GM21390 (cell line): ENCODE data around the gene PLA2G6.

Experiments
- ATAC-seq: cut with Tn5 transposase; IDR thresholded peaks from one replicate; pipeline ENCODE4 v1.9.1; 2021; ENCODE audit not compliant: unreplicated experiment

Gene PLA2G6, protein sequence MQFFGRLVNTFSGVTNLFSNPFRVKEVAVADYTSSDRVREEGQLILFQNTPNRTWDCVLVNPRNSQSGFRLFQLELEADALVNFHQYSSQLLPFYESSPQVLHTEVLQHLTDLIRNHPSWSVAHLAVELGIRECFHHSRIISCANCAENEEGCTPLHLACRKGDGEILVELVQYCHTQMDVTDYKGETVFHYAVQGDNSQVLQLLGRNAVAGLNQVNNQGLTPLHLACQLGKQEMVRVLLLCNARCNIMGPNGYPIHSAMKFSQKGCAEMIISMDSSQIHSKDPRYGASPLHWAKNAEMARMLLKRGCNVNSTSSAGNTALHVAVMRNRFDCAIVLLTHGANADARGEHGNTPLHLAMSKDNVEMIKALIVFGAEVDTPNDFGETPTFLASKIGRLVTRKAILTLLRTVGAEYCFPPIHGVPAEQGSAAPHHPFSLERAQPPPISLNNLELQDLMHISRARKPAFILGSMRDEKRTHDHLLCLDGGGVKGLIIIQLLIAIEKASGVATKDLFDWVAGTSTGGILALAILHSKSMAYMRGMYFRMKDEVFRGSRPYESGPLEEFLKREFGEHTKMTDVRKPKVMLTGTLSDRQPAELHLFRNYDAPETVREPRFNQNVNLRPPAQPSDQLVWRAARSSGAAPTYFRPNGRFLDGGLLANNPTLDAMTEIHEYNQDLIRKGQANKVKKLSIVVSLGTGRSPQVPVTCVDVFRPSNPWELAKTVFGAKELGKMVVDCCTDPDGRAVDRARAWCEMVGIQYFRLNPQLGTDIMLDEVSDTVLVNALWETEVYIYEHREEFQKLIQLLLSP

GRCh38 chr22:38181453-38182200 lies at the start of gene PLA2G6:
Gene PLA2G6, minus strand, starts transcription at chr22:38181830. Its CDS starts 12,404 bp downstream, at chr22:38169426.
- peak; percentile 73 for ATAC-seq

- ATAC-seq = no peak
Observed at GRCh38 chr22:38230916-38231315, 49.3 kb upstream of the PLA2G6 start.

DNA sequence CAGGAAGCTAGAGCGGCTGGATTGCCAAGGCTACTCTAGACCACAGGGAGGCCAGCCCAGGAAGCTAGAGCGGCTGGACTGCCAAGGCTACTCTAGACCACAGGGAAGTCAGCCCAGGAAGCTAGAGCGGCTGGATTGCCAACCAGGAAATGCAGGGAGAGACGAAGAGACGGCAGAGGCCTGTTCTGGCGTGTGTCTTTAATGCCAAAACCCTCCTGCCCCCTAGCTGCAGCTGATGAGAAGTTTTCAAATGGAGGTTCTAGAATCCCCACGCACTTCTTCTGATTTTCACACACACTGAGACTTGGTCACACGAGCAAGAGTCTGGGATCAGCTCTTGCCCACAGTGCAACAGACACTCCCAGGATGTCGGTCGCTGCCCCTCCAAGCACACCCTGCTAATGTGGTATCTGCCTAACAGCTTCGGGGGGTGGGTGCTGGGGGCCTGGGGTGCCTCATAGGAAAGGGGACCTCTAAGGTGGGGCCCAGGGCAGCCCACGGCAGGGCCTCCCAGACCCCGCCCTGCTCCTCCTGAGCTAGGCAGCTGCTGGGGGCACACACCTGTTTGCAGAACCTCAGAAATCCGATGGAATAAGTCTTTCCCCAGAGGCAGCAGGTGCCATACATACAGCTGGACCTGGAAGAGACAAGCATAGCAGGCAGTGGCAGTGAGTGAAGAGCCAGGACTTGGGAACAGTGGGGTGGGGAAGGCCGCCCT lies 48.6 kb upstream of the PLA2G6 start:
- ATAC-seq = no peak

DNA sequence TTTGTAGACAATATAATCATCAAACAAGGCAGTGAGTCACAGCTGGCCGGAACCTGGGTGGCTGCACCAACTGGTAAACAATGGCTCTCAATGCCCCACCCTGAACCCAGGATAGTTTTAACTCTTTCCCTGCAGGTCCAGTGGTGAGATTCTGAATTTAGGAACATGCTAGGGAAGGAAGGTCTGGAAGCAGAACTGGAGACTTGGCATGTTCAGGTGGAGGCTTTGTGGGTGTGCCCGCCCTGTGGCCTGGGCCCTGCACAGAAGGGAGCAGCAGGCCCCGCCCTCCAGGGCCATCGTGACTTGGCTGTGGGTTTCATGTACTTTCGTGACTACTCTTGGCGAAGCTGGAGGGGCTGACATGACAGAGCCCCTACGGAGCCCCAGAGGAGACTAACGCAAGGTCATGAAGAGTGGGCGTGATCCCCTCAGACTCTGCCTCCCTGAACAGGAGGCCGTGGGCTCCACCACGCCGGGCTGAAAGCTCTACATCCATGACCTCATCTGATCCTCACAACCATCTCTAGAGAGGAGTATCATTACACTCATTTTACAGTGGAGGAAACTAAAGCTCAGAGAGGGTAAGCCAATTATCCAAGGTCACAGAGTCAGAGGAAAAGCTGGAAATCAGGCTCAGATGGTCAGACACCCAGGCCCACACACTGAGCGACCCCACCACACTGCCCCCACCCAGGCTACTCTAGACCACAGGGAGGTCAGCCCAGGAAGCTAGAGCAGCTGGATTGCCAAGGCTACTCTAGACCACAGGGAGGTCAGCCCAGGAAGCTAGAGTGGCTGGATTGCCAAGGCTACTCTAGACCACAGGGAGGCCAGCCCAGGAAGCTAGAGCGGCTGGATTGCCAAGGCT lies 47.5 kb upstream of the PLA2G6 start:
- ATAC-seq = no peak

DNA sequence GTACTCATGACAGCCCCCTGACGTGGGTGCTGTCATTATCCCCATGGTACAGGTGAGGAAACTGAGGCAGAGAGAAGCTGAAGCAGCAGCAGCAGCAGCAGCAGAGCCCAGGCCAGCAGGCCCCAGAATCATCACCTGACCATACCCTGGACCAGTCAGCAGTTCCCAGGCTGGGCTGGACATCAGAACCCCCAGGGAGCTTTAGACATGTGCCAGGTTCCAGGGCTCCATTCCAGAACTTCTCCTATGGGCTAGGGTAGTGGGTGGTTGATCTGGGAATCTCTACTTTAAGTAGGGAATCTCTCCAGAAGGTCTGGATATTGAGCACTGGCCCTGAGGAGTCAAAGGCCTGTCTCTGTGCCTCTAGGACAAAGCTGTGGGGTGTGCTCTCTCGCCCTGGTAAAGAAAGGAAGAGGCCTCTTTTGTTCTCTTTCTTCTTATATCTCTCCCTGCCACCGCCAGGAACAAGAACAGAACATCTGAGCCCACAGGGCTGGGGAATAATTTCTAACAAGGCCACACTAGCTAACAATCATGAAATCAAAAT lies 46.8 kb upstream of the PLA2G6 start:
- no peak for ATAC-seq

GRCh38 chr22:38226853-38227649 lies 45.4 kb upstream of the PLA2G6 start:
- no peak for ATAC-seq

DNA sequence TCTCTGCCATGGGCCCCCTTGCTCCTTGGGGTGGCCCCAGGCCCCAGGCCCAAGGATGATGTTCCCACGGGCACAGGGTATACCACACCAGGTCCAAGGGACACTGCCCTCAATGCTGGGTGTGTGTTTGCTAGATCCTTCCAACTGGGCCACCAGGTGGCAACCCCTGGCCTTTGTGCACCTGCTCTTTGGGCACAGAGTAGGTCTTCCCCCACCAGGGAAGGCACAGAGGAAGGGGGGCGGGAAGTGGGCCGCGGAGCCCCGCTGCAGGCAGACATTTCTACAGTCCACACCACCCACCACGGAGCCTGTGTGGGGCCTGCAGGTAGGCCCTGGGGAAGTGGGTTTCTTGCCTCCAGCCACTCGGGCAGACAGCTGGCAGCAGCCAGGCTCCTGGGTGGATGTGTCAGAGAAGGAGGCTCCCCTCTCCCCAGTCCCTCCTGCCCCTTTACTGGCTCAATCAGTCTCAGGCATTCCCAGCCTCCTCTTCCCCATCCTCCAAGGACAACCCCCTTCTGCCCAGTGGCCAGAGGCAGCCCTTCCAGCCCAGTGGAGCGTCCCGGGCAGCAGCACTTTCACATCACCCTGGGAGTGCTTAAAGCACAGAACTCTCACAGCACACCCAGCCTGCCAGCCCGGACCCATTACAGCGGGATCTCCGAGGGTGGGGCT lies 41.8 kb upstream of the PLA2G6 start:
- ATAC-seq = no peak

DNA sequence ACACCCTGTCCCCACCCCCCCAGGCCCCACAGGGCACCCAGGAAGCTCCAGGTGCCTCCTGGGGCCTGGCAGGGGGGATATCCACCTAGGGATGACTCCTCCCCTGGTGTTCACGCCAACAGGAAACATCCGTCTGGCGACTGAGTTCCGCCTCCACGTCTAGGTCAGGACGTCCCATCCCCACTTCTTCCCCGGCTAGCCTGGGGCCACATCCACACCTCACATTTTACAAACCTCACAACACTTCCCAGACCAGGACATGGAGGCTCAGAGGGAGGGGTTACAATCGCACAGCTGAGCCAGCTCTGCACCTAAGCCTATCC lies 41.1 kb upstream of the PLA2G6 start:
- ATAC-seq = no peak

DNA sequence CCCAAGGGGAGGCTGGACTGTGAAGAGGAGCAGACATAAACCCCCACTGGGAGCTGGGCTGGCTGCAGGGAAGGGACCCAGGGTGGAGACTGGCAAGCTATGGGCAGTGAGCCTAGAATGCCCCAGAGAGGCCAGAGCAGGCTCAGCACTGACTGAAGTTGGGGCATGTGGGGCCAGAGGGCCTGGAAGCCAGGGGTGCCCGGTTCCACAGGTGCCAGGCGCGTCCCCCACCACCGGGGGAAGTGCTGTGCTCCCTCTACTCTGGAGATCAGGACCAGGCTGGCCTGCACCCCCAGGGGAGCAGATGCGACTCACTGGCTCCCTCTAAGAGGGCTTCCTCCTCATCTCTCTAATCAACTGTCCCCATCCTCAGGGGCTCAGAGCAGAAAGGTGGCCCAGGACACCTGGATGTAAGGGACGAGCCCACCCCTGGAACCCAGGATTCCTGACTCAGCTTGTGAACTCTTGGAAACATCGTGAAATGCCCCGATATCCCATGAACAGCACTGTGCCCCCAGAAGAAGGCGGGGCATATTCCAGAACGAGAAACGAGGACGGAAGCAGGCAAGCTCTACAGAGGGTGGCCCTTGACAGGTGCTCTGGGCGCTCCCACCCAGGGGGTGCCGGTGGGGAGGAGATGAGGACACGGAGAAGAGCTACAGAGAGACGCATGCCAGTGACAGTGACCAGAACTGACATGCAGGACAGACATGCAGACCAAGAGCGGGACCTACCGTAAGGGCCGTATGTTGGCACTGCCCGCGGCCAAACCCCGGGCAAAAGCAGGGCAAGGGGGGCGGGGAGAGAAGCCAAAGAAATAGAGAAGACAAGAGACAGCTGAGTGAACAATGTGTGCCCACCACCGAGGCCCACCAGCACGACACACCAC lies 40.5 kb upstream of the PLA2G6 start:
- ATAC-seq = no peak

GRCh38 chr22:38221407-38221806 lies 39.8 kb upstream of the PLA2G6 start:
- no peak for ATAC-seq

DNA sequence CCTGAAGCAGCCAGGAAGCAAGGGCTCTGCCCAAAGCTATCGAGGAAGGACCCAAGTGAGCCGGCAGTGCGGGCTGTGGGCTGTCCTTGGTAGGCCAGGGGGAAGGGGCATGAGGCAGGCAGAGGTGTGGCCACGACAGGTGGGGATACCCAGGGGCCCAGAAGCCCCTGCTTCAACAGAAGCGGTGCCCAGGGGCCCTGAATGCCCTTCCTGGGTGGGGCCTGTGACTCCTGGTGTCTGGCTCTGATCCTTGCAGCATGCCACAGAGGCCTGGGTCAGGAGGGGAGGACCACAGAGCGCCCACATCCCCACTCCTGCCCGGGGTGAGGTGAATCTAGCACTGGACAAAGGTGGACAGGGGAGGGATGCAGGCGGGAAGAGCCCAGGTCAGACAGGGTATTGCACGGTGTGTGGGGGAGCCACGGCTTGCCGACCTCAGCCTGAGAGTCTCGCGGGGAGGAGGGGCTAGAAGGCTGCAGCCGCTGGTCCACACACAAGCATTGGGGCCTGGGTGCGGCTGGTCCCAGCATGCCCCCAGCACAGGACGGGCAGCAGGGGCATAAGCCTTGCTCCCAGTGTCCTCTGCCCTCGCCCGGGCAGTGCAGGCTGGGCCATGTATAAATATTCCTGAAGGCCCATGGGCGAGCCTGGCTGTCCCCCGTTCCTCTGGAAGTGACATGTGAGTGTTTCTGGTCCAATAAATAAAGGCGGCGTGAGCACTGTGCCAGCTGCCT lies 39.2 kb upstream of the PLA2G6 start:
- ATAC-seq = no peak

DNA sequence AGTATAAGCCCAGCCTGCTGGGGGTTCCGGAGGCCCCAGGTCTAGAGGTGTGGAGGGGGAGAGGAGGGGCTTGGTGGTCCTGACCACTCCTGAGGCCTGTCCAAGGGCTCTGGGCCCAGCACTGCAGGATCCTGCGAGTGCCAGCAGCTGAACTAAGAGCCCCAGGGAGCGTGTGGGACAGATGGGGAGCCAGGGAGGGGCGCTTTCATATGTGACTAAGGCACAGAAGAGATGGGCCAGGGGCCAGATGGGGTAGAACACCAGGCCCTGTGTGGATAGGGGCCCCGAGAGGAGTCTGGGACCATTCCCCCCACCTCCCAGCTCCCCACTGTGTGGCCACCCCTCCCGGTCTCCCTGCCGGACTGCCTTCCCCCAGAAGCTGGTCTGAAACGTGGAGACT lies 38.5 kb upstream of the PLA2G6 start:
- no peak for ATAC-seq

- ATAC-seq = no peak
Observed at GRCh38 chr22:38219632-38220031, 38.0 kb upstream of the PLA2G6 start.

DNA sequence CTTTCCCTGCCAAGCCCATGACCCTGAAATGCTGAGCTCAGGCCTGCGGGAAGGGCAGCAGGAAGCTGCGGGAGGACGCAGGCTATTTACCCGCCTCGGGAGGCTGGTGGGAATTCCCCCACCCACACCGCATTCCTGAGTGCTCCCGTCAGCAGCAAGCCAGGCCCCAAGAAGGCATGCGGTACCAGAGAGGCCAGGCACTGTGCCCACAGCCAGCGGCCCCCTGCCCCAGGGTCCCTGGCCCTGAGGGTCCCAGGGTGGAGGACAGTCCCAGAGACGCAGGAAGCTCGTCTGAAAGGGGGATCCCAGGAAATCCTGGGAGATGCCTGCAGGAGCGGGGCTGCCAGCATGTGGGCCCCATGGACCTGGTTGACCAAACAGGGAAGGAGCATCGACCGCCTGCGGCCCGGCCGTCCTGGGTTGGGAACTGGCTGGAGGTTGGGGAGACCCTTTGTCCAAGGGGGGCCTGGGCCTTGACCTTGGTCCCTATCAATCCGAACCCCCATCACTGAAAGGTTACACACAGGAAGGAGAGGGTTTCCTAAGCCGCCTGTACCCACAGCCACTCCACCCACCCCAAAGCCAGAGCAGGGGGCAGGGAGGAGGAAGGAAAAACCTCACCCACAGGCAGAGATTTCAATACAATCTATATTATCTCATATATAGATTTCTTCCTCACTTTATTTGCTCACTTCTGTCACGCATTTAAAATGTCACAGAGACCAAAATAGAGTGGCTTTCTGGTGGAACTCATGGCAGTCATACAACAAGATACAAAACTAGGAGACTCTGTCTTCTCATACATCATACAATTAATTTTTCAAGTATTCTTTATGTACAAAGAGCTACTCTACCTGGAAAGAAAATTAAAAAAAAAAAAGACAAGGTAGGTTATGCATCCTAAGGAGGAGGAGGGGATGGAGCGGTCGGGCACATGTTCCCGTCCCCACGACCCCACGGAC lies 37.3 kb upstream of the PLA2G6 start:
- no peak for ATAC-seq

GRCh38 chr22:38215156-38216038 lies 33.8 kb upstream of the PLA2G6 start:
- ATAC-seq = no peak
